Measurements from ENCODE around the gene WDR27.
"Not testable (repeated sequence)": the region's sequence is repeated elsewhere in the genome, so short reads cannot be mapped to it uniquely, and the experiment has no call there.

The WDR27 gene

DNA sequence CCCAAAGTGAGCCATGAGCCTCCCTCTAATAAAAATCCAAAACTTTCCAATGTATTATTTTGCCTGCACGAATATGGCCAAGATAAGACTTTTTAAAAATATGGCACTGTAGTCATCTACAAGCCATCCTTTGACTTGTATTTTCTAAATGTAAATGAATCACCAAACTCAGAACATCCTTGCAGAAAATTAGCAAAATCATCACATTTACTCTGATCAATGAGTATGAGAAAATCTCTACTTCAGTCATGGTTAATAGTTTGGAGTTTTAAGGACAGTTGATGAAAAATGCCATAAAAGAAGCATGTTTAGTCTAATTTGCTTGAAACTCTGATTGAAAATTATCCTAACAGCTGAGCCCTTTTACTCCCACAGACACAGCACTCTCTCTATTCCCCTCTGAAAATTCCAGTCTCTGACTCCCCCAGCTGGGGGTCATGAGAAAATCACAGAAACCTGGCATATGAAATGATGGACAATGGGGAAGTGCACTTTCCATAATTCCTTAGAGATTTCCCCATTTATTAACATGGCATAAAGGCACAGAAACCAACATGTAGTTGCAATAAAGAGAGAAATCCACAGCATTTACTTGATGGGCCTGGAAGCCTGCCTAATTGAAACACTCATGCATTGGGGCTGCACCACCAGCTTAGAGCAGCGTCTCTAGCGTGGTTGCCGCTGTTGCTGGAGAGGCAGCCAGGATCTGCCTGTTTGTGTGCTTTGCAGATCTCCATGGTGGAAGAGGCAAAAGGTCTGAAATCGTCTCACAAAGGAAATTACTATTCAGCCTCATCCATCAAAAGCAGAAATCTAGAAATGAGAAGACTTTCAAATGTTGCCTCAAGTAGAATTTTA lies 214.0 kb downstream of the WDR27 start:
- no peak for DNase-seq (ENCODE audit: low read depth in 2 of 2)

- no peak for DNase-seq (ENCODE audit: low read depth in 2 of 2)
Measured at GRCh38 chr6:169479783-169480495, 221.9 kb downstream of the WDR27 start.

DNA sequence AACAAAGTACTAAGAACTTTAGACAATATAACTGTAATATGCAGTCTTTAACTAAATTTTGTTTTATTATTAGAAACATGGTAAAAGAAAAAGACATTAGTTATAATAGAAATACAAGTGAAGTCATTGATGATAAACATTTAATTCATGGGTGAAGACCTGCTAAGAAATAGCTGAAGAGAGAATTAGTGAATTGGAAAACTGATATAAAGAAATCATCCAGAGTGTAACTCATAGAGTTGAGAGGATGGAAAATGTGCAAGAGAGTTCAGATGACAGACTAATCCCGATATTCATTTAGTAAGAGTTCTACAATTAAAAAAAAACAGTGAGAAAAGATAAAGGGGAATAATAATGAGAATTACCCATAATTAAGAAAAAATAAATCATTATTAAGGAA lies 227.5 kb downstream of the WDR27 start:
- no peak for DNase-seq (ENCODE audit: low read depth in 2 of 2)

DNA sequence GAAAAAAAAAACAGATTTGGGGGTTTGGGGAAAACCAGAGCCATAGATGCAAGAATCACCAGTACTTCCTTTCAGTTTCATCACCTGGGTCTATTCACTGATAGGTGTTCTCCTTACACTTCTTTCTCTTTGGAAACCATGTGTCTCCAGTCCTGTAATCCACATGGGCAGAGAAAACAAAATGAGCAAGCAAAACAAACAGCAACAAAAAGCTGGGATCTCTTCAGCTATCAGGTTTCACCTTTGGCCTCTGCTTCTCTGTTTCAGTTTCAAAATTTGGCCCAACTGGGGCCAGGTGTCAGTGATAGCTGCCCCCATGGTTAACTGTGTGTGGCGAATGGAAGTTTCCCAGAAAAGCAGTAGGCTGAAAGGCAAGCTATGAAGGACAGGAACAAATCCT lies 228.2 kb downstream of the WDR27 start:
- no peak for DNase-seq (ENCODE audit: low read depth in 2 of 2)

- no peak for DNase-seq (ENCODE audit: low read depth in 2 of 2)
Measured at GRCh38 chr6:169472786-169473416, 228.9 kb downstream of the WDR27 start.

- DNase-seq (ENCODE audit: low read depth in 2 of 2) = no peak
Measured at GRCh38 chr6:169470790-169471189, 231.0 kb downstream of the WDR27 start.

GRCh38 chr6:169469028-169469427 lies 232.8 kb downstream of the WDR27 start:
- DNase-seq (ENCODE audit: low read depth in 2 of 2) = no peak

- DNase-seq (ENCODE audit: low read depth in 2 of 2) = not testable (repeated sequence)
Measured at GRCh38 chr6:169467755-169468154, 234.1 kb downstream of the WDR27 start.

DNA sequence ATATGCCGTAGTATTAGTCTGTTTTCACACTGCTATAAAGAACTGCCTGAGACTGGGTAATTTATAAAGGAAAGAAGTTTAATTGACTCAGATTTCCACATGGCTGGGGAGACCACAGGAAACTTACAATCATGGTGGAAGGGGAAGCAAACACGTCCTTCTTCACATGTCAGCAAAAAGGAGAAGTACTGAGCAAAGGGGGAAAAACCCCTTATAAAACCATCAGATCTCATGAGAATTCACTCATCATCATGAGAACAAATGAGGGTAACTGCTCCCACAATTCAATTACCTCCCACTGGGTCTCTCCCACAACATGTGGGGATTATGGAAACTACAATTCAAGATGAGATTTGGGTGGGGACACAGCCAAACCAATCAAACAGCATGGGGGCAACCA lies 235.6 kb downstream of the WDR27 start:
- DNase-seq (ENCODE audit: low read depth in 2 of 2) = not testable (repeated sequence)

GRCh38 chr6:169457762-169458161 lies 244.1 kb downstream of the WDR27 start:
- no peak for DNase-seq (ENCODE audit: low read depth in 2 of 2)

GRCh38 chr6:169456840-169457239 lies 245.0 kb downstream of the WDR27 start:
- DNase-seq (ENCODE audit: low read depth in 2 of 2) = no peak

GRCh38 chr6:169455470-169455869 lies 246.4 kb downstream of the WDR27 start:
- no peak for DNase-seq (ENCODE audit: low read depth in 2 of 2)

GRCh38 chr6:169454872-169455204 lies 247.0 kb downstream of the WDR27 start:
- DNase-seq (ENCODE audit: low read depth in 2 of 2) = no peak

- no peak for DNase-seq (ENCODE audit: low read depth in 2 of 2)
Measured at GRCh38 chr6:169454204-169454871, 247.5 kb downstream of the WDR27 start.

DNA sequence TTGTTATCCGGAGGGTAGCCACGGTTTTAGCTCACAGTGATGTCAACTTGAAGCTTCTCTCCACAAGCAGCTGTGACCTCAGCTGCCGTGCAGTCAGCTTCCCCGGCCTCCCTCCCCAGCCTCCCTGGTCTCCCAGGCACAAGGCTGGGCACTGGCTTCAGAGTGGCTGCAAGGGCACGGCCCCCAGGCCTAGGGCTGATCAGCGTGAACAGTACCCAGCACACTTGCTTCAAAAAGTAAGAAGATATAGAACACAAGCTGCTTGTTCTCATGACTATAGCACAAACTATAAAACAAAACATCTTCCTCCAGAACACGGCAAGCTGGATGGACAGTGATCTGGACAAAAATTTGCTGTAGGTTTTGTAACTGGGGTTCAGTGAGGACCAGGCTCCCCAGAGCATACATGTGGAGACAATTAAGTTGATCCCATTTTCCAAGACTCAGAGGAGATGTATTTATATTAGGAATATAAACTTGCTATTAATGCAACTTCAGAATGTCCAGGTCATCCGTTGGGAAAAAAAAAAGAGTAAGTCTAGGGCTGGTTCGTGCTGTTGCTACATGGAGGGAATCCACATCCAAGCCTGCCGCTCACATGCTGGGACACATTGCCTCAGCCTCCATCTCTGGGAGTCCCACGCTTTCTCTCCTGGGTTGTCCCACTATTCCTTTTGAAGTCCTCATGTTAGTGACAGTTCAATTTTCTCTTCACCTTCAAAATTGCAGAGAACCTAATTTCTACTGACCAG lies 248.8 kb downstream of the WDR27 start:
- no peak for DNase-seq (ENCODE audit: low read depth in 2 of 2)

GRCh38 chr6:169452117-169452868 lies 249.5 kb downstream of the WDR27 start:
- DNase-seq (ENCODE audit: low read depth in 2 of 2) = no peak

DNA sequence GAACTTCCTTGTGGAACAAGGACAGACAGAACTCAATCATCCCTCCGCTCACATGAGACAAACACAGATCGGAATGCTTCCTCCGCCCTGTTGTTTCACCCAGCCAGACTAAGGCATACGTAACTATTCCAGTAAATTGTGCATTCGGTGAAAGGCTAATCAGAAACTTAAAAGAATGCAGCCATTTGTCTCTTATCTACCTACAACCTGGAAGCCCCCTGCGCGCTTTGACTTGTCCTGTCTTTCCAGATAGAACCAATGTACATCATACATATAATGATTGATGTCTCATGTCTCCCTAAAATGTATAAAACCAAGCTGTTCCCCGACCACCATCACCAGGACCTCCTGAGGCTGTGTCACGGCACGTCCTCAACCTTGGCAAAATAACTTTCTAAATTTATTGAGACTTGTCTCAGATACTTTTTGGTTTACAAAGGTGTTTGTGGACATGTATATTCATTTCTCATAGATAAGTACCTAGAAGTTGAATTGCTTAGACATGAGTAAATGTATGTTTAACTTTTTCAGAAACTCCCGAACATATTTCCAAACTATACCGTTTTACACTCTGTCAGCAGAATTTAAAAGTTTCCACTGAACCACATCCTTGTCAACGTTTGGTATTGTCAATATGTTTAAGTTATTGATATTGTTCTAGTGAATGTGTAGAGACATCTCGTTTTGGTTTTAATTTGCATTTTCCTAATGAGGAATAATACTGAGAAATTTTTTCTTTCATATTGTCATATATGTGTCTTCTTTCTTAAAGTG lies 250.6 kb downstream of the WDR27 start:
- DNase-seq (ENCODE audit: low read depth in 2 of 2) = no peak

GRCh38 chr6:169450097-169450496 lies 251.7 kb downstream of the WDR27 start:
- DNase-seq (ENCODE audit: low read depth in 2 of 2) = no peak

DNA sequence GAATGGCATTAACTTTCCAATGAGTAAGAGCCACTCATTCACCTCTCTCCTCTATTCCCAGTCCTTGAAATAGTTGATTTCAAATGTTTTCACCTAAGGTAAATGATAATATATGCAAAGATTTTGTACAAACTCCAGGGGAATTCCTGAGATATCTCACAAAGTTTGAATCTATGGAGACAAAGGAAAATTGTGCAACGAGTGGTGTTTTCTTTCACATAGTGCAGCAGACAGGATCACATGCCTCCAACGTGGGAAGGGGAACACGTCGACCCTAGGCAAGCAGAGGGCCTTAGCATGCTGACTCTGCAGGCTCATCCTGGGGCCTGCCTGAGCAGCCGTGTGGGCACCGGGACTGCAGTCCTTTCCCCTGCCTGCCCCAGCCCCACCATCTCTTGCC lies 252.6 kb downstream of the WDR27 start:
- no peak for DNase-seq (ENCODE audit: low read depth in 2 of 2)
